GM11168 (cell line): ENCODE measurements around the gene RAI14.
"Not testable (repeated sequence)": the region's sequence is repeated elsewhere in the genome, so short reads cannot be mapped to it uniquely, and the experiment has no call there.

Experiments used
- in situ Hi-C: fragments of 300-500 bp; cut with MboI; formaldehyde crosslinking; loops from one replicate; pipeline ENCODE4 v1.12.0; 2022; ENCODE audit warnings: low sequenced_read_pairs; ENCODE audit not compliant: unreplicated experiment

Gene RAI14

DNA sequence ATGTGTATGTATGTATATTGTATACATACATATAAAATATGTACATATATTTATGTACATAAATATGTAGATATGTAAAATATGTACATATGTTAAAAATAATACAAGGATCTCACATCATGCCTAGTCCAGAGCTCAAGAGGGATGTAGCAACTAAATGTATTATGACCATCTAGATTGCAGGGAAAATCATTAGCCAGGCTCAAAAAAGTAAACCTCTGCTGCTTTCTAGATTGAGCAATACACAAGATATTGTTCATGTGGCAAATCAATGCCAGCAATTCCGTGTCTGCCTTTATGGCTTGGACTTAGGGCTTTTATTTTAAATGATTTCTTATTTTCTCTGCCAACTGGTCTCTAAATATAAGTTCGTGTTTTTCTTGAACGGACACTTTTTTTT lies 65.2 kb downstream of the RAI14 start:
- in situ Hi-C loops = no loop called here

DNA sequence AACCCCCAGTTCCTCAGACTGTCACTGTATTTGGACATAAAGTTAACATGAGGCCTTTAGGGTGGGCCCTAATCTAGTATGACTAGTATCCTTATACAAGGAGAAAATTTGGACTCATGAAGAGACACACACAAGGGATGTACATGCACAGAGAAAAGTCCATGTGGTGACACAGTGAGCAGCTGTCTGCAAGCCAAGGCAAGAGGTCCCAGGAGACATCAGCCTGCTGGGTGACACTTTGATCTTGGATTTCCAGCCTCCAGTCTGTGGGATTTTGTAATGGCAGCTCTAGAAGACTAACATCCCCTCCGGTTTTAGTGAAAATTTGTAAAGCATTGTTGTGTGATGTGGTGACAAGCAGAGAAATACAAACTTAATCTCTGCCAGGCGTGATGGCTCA lies 66.1 kb downstream of the RAI14 start:
- in situ Hi-C loops = no loop called here

DNA sequence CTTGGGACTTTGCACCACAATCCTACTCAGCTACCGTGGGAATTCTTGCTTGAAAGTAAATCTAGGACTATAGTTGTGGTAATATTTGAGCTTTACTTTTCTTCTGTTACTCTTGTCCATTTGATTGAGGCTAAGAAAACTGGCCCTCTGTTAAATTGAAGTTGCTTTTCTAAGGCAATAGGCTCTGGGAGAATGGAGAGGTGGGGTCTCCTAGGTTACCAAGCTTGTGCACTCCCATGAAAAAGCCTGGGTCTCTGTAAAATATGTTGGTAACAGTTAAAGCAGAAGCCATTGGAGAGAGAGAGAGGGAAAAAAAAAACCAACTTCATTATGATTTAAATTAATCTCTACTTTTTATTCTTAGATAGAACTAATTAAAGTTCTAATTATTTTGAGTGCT lies 68.6 kb downstream of the RAI14 start:
- in situ Hi-C loops = no loop called here

DNA sequence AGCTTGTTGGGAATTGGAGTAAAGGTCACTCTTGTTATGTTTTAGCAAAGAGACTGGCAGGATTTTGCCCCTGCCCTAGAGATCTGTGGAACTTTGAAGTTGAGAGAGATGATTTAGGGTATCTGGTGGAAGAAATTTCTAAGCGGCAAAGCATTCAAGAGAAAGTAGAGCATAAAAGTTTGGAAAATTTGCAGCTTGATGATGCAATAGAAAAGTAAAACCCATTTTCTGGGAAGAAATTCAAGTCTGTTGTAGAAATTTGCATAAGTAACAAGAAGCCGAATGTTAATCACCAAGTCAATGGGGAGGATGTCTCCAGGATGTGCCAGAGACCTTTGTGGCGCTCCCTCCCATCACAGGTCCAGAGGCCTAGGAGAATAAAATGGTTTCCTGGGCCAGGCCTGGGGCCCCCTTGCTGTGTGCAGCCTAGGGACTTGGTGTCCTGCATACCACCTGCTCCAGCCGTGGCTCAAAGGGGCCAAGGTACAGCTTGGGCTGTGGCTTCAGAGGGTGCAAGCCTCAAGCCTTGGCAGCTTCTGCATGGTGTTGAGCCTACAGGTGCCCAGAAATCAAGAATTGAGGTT lies 71.1 kb downstream of the RAI14 start:
- in situ Hi-C loops = not testable (repeated sequence)

DNA sequence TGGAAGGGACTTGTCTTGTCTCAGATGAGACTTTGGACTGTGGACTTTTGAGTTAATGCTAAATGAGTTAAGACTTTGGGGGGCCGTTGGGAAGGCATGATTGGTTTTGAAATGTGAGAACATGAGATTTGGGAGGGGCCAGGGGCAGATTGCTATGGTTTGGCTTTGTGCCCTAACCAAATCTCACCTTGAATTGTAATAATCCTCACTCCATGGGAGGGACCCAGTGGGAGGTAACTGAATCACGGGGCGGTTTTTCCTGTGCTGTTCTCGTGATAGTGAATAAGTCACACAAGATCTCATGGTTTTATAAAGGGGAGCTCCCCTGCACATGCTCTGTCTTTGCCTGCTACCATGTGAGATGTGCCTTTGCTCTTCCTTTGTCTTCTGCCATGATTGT lies 72.1 kb downstream of the RAI14 start:
- in situ Hi-C loops = no loop called here

DNA sequence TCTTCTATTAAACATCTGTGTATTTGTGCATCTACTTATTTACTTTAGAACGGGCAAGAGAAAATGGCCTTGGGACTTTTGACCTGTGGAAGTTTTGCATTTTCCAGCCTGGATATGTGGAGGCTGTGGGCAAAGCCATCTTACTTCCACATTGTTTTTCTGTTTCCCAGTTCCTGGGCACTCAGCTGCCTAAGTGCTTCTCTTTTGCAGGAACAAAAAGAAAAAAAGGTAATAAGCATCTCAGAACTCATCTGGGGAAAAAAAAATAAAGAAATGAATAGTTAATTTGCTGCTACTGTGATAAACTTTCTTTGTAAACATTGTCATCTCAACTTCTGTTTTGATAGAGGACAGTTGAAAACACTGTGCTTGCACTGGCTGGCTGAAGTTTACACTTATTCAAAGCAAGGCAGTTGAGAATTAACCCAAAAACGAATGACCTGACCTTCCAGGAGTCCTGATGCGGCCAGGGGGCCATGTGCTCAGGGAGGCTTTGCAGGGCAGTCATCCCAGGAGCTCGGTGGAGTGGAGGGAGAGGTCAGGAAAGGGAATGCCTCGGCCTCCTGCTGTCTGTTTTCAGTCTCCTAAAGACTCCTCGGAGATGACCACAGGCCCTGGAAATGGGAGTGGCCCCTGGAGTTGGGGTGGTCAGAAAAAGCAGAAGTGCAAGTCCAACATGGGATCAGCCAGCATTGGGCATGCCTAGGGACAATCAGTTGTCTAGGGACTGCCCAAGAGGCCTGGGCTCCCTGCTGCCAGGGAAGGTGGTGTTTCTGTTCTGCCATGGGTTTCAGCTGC lies 75.5 kb downstream of the RAI14 start:
- in situ Hi-C loops = no loop called here

DNA sequence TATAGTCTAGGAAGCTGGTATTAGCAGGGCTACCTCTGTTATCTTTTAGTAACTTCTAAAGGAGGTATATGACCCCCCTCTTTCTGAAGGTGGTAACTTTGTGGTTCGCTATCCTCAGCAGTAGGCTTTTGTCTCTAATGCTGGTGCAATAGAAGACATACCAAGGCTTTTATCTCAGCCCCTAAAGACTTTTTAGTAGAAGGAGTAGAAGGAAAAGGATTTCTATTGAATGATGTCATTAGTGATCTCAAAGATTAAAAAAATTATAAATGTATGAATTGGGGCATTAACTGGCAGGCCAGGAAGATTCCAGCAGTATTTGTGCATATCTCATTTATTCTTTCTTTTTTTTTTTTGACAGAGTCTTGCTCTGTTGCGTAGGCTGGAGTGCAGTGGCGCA lies 78.2 kb downstream of the RAI14 start:
- in situ Hi-C loops = no loop called here

DNA sequence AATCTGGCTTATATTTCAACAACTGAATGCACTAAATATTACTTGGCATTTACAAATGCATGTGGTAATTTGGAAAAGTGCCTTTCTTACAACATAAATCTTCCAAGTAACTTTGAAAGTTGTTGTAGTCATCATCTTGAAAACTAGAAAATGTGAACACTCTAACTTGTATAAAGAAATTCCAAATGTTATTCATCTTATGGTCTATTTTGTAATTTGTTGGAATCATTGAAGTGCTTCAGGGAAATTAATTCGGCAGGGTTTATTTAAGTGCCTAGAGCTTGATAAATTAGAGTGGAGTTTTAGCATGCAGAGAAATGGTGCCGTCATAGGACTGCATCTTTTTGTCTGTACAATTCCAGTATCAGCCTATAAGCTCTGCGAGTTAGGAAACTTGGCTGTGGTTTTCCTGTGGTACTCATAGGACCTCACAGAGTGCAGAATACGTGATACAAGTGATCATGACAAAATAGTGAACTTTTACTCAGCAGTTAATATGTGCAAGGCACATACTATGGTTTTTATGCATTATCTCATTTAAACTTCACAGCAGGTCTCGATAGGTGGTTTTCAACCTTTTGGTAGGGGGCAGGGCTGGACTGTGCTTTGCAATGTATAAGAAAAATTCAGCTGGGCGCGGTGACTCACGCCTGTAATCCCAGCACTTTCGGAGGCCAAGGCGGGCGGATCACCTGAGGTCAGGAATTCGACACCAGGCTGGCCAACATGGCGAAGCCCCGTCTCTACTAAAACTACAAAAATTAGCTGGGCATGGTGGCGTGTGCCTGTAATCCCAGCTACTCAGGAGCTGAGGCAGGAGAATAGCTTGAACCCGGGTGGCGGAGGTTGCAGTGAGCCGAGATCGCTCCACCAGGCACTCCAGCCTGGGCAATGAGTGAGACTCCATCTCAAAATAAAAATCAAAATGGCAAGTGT lies 79.6 kb downstream of the RAI14 start:
- in situ Hi-C loops = no loop called here

DNA sequence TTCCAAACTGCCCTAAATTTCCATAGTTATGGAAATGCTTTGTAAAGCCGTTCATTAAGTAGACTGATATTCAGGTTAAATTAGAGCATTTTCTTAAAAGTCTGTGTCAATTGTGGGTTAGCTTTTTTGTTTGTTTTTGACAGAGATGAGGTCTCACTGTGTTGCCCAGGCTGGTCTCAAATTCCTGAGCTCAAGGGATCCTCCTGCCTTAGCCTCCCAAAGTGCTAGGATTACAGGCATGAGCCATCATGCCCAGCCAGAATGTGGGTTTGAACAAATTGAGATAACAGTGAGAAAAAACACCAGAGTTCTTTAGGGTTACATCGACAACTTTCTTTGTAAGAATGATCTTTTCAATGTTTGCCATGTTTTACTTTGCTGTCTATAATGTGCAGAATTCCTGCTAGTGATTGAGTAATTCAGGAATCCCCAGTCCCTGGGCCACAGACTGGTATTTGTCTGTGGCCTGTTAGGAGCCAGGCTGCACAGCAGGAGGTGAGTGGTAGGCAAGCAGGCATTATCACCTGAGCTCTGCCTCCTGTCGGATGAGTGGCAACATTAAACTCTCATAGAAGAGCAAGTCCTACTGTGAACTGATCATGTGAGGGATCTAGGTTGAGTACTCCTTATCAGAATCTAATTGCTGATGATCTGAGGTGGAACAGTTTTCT lies 80.5 kb downstream of the RAI14 start:
- in situ Hi-C loops = no loop called here

DNA sequence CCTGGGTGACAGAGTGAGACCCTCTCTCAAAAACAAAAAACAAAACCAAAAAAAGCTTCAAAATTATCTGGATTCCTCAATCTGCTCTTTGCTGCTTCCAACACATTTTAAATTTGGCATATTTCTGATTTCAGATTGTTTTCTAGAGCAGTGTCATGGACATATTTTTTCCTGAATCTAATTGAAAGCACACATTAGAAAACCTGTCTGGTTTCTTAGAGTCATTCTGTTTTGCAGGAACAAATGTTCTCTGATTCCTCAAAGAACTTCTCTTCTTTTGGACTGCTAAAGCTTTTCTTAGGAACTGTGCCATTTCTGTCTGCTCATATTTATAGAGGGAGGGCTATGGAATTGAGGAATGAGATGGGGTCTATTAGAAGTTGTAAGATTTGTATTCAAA lies 81.6 kb downstream of the RAI14 start:
- in situ Hi-C loops = no loop called here

DNA sequence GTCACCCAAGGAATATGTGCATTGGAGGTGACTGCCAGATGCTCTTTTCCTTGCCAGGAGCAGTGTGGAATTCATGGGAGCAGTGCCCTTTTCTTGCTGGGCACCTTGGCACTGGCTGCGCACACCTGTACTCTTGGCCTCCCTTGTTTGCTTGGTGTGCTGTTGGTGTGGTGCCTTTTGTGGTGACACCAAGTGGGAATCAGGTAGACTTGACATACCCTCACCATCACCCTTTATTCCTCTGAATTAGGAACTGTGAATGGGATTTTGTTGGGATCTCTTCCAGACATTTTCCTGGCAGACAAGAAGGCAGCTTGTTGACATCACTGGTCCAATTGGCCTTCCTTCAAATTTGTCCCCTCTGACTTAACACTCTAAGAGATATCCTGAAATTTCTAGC lies 82.3 kb downstream of the RAI14 start:
- in situ Hi-C loops = no loop called here

DNA sequence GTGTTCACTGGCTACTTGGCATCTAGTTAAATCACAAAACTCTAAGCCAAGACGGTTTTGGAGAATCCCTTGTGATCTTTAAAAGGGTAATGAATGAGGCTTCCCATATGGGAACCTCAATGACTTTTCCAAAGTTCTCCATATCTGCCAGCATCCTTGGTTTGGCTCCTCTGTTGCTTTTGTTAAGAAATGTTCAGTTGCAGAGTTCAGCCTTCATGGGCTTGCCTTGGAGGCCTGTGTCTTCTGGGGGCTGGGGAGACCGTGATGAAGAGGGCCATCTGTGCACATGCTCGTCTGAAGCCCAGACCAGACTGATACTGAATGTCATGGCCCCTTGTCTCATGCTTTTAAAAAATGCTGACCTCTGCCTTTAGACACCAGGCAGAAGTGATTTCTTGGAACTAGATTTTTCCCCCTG lies 84.3 kb downstream of the RAI14 start:
- in situ Hi-C loops = no loop called here

DNA sequence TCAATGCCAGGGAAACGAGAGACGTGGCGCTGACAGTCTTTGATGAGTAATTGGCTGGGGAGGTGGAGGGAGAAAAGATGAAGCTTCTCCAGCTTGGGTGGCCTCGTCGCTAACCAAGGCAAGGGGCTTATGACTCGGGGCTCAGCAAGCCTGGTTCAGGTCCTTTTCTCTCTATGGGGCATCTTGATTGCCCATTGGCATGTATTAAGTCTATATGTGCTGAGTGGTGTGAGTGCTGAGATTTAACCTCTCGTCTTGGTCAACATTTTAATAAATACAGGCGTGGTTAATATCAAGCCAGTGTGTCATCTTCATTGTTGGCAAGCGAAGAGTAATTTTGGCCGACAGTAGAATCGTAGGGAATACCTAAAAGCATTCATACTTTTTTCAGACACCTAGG lies 85.9 kb downstream of the RAI14 start:
- in situ Hi-C loops = no loop called here

DNA sequence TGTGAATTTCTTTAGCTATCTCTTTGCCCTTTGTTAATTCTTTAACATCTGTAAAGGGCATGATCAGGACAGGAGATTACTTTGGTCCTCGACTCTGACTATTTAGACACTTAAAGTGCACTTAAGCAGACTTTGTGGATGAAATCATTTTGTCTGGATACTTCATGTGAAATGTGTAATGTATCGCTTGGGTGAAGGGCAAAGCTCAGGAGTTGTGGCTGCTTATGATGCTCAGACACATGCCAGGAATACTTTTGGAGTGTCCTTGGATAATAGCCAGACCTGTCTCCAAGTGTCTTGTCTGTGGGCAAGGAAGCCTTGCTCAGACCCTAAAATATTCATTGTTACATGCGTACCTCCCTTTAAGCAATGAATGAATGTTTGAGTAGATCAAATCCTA lies 87.8 kb downstream of the RAI14 start:
- in situ Hi-C loops = no loop called here

DNA sequence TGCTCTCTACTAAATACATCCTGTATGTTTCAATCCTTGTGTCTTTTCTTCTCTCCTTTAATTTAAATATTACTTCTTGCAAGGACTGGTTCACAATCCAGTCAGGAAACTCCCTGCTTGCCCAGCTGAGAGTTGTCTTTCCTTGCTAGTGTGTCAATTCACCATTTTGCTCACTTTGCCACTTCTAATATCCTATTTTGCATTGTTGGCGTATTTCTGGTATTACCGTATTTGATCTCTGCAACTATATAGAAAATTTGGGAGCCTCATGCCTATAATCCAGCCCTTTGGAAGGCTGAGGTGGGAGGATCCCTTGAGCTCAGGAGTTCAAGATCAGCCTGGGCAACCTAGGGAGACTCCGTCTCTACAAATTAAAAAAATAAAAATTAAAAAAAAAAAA lies 92.3 kb downstream of the RAI14 start:
- in situ Hi-C loops = no loop called here

DNA sequence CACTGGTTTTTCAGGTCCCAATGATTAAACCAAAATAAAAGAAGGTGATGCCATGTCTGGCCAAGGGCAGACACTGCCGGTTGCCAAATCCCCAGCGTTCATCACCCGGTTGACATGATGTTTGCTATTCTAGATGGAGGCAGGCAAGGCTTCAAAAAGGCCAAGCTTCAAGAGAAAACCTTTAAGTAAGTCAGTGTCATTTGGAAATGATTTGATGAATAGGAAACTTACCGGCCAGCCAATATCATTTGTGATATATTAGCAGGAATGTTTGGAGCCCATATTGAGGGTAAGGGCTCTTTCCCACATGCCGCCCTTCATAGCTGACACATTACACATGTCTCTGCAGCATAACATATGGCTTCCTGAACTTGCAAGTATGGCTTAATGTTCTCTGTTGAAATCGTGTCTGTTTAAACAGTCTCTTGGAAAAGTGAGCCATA lies 93.3 kb downstream of the RAI14 start:
- in situ Hi-C loops = no loop called here

DNA sequence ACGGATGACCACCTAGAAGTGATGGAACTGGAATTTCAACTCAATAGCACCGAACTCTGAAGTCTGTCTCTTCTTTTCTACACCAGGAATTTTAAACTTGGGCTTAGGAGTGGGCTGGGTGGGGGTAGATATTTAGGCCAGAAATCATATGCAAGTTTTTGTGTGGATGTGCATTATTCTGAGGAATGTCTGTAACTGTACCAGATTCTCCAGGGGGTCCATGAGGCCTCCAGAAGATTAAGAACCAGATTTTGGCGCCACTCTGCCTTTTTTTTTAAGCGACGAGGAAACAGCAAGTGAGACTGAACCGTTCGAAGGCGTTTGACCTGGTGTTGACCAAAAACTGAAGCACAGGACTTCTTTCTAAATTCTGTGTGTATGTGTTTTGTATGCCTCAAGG lies 94.1 kb downstream of the RAI14 start:
- in situ Hi-C loops = no loop called here

DNA sequence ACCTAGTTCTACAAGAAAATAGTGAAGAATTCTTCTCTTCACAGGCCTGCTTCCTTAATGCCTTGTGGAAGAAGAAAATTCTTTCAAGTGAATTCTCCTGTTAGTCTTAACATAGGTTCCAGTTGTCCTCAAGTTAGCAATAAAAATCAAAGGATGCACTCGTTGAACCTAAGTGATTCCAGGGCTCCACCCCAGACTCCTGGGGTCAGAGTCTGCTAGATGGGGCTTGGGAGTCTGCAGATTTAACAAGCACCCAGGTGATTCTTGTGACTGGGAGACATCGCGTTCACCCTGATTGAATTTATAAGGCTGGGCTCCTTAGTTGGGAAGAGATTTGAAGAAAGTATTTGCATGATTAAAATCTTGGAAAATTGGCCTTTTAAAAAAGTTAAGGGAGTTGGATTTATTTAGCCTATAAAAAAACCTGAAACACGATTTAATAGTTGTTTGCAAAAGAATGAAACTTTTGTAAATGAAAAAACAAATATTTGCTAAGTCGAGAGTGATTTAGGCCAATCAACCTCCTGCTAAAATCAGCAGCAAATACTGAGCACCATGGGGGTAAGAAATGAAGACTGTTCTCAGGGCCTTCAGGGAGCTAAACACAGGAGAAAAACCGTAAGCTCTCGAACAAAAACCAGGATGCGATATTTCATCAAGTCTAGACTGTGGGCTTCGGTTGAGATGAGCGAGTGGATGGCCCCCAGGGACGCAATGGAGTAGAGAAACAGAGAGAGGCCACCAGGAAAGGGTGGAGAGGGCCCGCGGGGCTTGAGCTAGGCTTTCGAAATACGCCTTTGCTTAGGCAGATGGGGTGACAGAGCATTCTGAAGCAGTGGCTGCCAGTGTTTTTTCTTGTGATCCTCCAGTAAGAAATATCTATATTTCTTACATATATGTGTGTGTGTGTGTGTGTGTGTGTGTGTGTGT lies 95.9 kb downstream of the RAI14 start:
- in situ Hi-C loops = no loop called here

DNA sequence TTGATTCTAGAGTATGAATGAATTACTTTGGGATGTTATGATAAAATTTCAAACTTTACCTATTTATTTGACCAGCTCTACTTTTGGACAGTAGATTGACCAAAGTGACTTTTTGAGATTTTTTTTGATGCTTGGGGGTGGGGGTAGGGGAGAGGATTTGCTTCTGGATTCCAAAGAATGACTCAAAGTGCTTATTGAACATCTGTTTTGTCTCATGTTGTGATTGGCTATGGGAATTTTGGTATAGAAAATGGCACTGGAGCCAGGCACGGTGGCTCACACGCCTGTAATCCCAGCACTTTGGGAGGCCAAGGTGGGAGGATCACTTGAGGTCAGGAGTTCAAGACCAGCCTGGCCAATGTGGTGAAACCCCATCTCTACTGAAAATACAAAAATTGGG lies 97.1 kb downstream of the RAI14 start:
- in situ Hi-C loops = not testable (repeated sequence)
